WI38 (cell line): ENCODE measurements around the gene PTPN11.

ENCODE experiments used
- H3K4me3 ChIP-seq: 2 replicates; pipeline ENCODE4 v1.5.1; 2011; ENCODE audit warnings: low read depth, mild to moderate bottlenecking, control low read depth, low read length
- CTCF ChIP-seq: IDR thresholded peaks from 2 replicates; pipeline ENCODE4 v1.5.1; 2012; ENCODE audit warnings: low read depth, mild to moderate bottlenecking, control low read depth, low read length

PTPN11 gene

GRCh38 chr12:112498580-112498979 is 79.8 kb downstream of the PTPN11 start:
- no peak for TF ChIP-seq CTCF
- no peak overlapping the region for H3K4me3 ChIP-seq

GRCh38 chr12:112503512-112503911 is 84.8 kb downstream of the PTPN11 start:
- TF ChIP-seq CTCF = no peak
- no peak overlapping the region for H3K4me3 ChIP-seq

GRCh38 chr12:112506513-112507166 is 87.9 kb downstream of the PTPN11 start:
- no peak overlapping the region for H3K4me3 ChIP-seq
- no peak for TF ChIP-seq CTCF

- no peak for TF ChIP-seq CTCF
- H3K4me3 ChIP-seq = no peak overlapping the region
Observed at GRCh38 chr12:112513471-112513870, 94.7 kb downstream of the PTPN11 start.

GRCh38 chr12:112514456-112514855 is 95.7 kb downstream of the PTPN11 start:
- no peak overlapping the region for H3K4me3 ChIP-seq
- no peak for TF ChIP-seq CTCF

- H3K4me3 ChIP-seq = no peak overlapping the region
- no peak for TF ChIP-seq CTCF
Observed at GRCh38 chr12:112514926-112515642, 96.3 kb downstream of the PTPN11 start.

- no peak overlapping the region for H3K4me3 ChIP-seq
- TF ChIP-seq CTCF = no peak
Observed at GRCh38 chr12:112515868-112516267, 97.1 kb downstream of the PTPN11 start.
